NT2/D1 (cell line): Measurements from ENCODE around the gene TNFAIP8.

ENCODE experiments used
- YY1 ChIP-seq: IDR thresholded peaks from 2 replicates; pipeline ENCODE4 v1.6.1; 2011; ENCODE audit not compliant: insufficient read length, insufficient read depth
- ZNF274 ChIP-seq: IDR thresholded peaks from 2 replicates; pipeline ENCODE4 v1.6.1; 2011; ENCODE audit warnings: mild to moderate bottlenecking, low read depth, low read length

DNA sequence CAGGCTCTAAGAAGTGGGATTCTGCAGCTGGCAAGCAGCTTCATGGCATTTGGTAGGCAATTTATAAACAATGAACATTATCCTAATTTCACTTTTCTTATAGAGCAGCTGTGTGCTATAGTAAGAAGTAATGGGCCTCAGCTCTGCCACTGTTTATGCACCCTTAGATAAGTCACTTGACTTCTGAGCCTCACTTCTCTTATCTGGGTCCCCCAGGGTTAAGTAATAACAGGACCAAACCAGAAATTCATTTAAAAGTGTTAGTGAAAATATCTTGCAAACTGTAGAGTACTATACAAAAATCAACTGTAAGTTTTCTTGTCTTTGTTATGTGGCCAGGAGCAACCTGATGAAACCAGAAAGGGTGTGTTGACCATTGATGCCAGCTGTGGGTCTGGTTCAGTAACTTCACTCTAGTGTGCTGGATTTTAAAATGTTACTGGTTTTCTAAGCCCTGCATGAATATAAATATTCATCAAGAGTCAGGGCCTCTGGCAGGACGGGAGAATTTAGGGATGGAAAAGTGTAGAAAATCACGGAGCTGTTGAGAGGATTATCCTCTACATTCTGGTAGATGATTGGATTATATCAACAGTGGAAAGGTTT, 24.2 kb downstream of the TNFAIP8 start:
- TF ChIP-seq ZNF274 (no peak), YY1 (no peak)
